IPS-11a (cell line): ENCODE data around the gene DCST2.

Experiments
- H3K4me3 ChIP-seq: one replicate; pipeline ENCODE4 v1.5.1; 2013; ENCODE audit warnings: low read depth, low read length, control low read depth

The DCST2 gene

DNA sequence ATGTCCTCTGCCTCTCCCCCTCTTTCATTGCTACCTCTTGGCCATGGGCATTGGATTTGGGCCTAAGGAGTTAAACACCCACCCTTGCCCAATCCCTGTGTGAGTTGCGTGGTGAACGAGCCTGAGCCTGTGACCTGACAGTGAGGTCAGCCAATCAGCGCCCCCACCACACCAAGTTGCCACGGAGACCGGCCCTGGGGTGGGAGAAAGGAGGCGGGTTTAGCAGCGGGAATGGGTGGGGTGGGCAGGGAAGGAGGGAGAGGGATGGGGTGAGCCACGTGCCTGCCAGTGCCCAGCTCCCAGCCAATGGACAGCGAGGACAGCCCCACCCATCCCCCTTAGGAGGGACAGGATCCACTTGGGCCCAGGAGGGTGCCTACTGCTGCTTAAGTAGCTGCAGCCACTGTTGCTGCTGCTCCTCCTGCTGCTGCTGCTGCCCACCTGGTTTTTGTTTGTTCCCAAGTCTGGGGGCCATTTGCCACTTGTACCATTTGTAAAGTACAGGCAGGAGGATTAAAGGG, 21.5 kb downstream of the DCST2 start:
- H3K4me3 ChIP-seq = no peak overlapping the region

- H3K4me3 ChIP-seq = no peak overlapping the region
Measured at GRCh38 chr1:155011437-155012025, 22.1 kb downstream of the DCST2 start.

DNA sequence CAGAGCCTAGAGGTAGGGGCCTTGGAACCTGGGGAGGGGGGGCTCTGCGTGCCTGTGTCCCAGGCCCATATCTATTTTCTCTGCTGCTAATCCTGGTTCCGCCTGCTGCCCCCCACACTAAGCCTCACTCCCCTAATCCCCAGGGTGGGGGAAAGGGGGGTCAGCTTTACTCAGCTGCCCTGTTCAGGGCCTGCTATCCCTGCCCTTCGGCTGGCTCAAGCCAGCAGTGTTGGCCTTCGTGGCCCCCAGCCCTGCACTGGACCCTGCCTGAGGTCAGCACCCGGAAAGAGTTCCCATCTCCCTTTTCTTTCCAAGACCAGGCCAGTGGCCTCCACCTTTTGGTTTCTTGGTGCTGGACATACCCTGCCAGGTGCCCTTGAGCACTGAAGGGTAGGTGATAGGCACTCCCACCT, 22.6 kb downstream of the DCST2 start:
- H3K4me3 ChIP-seq = no peak overlapping the region

- no peak overlapping the region for H3K4me3 ChIP-seq
Measured at GRCh38 chr1:155010211-155010918, 23.2 kb downstream of the DCST2 start.

DNA sequence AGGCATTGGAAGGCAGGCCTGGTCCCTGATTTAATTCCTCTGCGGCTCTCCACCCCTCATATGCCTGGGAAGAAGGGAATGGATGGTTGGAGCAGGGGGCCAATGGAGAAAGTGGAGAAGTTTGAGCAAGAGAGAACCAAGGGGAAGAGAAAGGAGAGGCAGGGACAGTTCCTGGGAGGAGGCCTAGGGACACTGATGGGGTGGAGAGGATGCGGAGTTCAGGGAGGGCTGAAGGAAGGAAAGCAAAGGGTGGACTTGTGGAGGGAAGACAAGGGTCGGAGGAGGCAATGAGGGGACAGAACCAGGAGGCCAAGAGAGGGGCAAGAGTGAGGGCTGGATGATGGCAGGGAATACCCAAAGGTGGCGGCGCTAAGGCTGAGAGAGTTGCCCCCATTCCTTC, 23.8 kb downstream of the DCST2 start:
- no peak overlapping the region for H3K4me3 ChIP-seq

DNA sequence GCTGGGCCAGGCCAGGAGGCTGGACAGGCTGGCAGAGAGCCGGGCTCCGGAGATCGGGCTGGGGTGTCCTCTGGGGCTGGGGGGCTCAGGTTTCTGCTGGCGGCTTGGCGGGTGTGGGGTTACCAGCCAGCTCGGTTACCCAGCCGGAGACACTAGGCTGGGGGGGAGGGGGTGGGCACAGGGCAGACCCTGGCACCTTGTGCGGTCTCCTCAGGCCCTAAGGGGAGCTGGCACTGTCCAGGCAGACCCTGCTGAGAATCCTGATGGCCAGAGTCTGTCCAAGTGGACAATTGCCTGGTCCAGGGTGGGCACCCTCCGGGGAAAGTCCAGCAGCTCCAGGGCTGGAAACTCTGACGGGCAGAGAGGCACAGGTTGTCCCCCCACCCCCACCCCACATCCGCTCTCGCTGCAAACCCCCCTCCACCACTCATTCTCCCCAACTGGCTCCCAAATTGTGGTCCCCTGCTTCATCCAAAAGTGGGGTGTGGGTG, 24.3 kb downstream of the DCST2 start:
- H3K4me3 ChIP-seq = no peak overlapping the region

- H3K4me3 ChIP-seq = no peak overlapping the region
Measured at GRCh38 chr1:155008015-155008941, 25.3 kb downstream of the DCST2 start.

GRCh38 chr1:155007251-155007828, 26.2 kb downstream of the DCST2 start:
- no peak overlapping the region for H3K4me3 ChIP-seq

- no peak overlapping the region for H3K4me3 ChIP-seq
Measured at GRCh38 chr1:155006601-155007101, 26.9 kb downstream of the DCST2 start.

DNA sequence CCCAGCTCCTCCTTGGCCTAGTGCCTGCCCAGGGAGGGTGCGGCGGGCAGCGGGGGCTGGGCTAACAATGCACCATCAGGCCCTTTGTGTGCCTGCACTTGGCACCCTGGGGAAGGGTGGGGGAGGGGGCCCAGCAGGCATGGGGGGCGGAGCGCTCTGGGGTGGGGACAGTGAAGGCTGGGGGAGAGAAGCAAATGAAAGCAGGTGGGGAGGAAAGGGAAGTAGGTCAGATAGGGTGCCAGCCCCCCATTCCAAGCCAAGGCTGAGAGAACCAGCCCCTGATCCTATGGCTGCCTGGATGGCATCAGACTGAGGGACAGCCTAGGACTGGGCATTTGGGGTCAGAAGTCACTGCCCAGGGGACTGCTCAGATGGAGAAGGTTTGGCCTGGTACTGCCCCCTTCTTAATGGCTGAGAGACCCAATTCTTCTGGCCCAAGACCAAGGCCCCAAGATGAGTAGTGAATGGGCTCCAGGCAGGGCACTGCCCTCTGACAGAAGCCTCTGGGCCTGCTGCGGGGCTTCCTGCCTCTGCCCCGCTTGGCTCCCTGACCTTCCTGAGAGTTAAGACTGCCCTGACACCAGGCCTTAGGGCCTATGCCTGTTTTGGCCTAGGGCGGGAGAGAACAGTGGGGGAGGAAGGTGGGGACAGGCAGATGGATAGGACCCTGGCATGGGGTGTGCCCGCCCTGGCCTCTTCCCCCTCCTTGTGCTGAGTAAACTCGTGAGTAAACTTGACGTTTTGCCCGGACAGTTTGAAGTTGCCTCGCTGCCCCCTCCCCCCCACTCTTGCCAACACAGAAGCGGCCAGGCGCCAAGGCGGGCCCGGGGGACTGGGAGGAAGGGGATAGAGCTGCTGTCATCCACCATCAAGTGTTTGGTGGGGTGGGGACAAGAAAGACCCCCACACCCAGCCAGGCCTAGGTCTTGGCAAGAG, 28.2 kb downstream of the DCST2 start:
- no peak overlapping the region for H3K4me3 ChIP-seq

DNA sequence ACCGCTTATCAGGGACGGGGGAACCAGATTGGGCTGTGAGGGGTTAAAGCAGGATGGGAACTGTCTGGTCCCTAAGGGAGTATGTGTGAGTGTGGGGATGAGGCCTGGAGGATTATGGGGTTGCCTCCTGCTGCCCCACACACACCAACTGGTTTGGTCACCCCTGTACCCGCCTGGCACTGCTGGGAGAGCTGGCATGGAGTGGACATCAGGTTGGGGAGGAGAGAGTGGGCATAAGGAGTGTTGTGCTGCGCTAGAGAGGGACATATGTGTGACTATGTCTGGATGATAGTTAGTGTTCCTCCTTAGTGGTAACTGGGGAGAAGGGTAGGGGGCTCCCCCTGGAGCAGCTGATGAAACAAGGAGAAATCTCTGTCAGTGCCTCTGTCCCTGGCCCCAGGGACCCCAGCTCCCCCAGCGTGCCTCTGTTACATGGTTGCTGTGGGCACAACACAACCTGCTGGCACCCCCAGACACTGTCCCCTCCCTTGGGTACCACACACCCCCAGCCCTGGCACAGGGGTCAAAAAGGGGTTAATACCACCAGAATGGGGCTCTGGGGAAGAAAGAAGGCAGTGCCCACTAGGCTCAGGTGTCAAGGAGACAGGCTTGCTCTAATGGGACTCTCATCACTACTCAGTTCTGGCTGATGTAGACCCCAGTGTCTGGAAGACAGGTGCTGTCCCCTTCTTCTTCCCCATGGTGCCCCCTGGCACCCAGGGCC, 29.1 kb downstream of the DCST2 start:
- H3K4me3 ChIP-seq = peak overlapping the region; percentile 43

- peak overlapping the region; percentile 82 for H3K4me3 ChIP-seq
Measured at GRCh38 chr1:155003766-155004351, 29.7 kb downstream of the DCST2 start.

GRCh38 chr1:155003227-155003765, 30.3 kb downstream of the DCST2 start:
- peak overlapping the region; percentile 82 for H3K4me3 ChIP-seq

DNA sequence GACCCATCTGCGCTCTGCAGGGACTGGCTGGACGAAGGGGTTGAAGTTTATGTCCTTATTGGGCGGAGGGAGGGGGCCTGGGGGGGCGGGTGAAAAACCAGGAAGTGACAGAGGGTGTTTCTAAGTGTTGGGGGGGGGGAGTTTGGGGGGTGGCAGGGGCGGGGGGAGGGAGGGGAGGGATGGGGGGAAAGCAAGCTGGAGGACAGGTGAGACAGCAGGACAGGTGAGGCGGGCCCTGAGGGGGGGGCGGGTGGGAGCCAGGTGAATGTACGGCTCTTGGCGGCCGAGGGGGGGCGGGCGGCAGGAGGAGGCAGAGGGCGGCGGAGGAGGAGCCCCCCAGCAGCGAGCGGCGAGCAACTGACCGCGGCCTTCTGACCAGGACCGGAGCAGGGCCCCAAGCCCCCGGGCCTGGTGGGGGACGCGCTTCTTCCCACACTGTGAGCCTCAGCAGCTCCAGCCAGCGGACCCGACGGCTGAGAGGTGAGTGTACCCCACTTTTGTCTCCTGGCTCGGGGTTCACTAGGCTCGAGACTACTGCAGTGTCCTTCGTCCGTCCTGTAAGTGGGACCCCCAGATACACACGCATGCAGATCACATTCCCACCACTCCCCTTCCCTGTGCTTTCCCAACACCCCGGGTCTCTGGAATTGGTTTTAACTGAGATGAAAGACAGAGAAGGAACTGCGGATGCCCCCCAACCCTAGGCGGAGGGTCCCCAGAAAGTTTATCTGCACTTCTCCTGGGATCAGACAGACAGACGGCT, 30.9 kb downstream of the DCST2 start, which contains the start of gene ZBTB7B:
Gene ZBTB7B, plus strand, starts transcription at position 339 of the 763 bp plus-strand sequence. CDS start 11,859 bp downstream, outside the sequence.
- peak within 1 kb of the TSS; percentile 82 for H3K4me3 ChIP-seq

GRCh38 chr1:155001675-155002463, 31.7 kb downstream of the DCST2 start:
- peak overlapping the region; percentile 43 for H3K4me3 ChIP-seq

DNA sequence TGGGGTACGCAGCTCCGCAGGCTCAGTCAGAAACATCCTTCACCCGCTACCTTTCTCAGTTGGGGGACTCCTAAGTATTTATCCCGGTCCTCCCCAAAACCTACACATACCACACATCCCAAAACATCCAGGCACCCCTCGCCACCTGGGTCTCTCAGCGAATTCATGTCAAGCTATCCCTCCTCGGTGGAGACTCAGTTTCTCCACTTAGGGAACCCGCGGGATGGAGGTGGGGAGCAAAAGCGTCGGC, 32.2 kb downstream of the DCST2 start:
- peak overlapping the region; percentile 43 for H3K4me3 ChIP-seq
